Keratinocyte (primary cell): ENCODE measurements around the gene PPP5C. TPM values are rescaled to one million over a fixed set of nuclear protein-coding genes. Genes with fewer than 3 reads are reported as not detected.
"Not testable (repeated sequence)": the region's sequence is repeated elsewhere in the genome, so short reads cannot be mapped to it uniquely, and the experiment has no call there.

Source experiments
- DNase-seq: peaks from one replicate; pipeline ENCODE4 v3.0.0-alpha.2; 2011; ENCODE audit warnings: low read depth, missing footprints, low spot score
- FAIRE-seq: peaks from 2 replicates; lab custom pipeline; 2011; peaks lifted over from hg19 to GRCh38; lab: Jason Lieb, UNC
- H2AFZ ChIP-seq: 2 replicates; pipeline ENCODE4 v1.6.0; 2012; ENCODE audit warnings: low read length, control low read depth, inconsistent platforms; ENCODE audit not compliant: control insufficient read depth
- H3K27ac ChIP-seq: 2 replicates; pipeline ENCODE4 v1.5.1; 2011; ENCODE audit warnings: low read length; ENCODE audit not compliant: control insufficient read depth, insufficient read depth
- H3K27me3 ChIP-seq: 3 replicates; pipeline ENCODE4 v1.6.0; 2011; ENCODE audit warnings: low read length; ENCODE audit not compliant: control insufficient read depth, insufficient read depth; ENCODE audit errors: extremely low read depth
- H3K36me3 ChIP-seq, 2 experiments: 2 replicates in 1 of 2; 3 replicates in 1 of 2; pipeline ENCODE4 v1.5.1; 2011; ENCODE audit warnings: low read length in 2 of 2, mild to moderate bottlenecking in 1 of 2; ENCODE audit not compliant: control insufficient read depth in 2 of 2, insufficient read depth in 2 of 2; ENCODE audit errors: extremely low read depth in 1 of 2
- H3K4me1 ChIP-seq: 3 replicates; pipeline ENCODE4 v1.5.1; 2011; ENCODE audit warnings: low read length; ENCODE audit not compliant: control insufficient read depth, insufficient read depth; ENCODE audit errors: extremely low read depth
- H3K4me2 ChIP-seq: 3 replicates; pipeline ENCODE4 v1.6.0; 2011; ENCODE audit warnings: low read depth, low read length; ENCODE audit not compliant: control insufficient read depth, insufficient read depth; ENCODE audit errors: extremely low read depth
- H3K4me3 ChIP-seq, 3 experiments: fragments of 200-600 bp in 1 of 3; sonication (generic) in 1 of 3; 2 replicates in 2 of 3; 3 replicates in 1 of 3; pipeline ENCODE4 v1.5.1; 2011 to 2016; ENCODE audit warnings: low read length in 3 of 3, mild to moderate bottlenecking in 3 of 3, control low read depth in 2 of 3, inconsistent platforms in 1 of 3, low read depth in 1 of 3, mixed read lengths in 1 of 3, mixed run types in 1 of 3, moderate library complexity in 1 of 3; ENCODE audit not compliant: control insufficient read depth in 2 of 3, insufficient read depth in 2 of 3; ENCODE audit errors: extremely low read depth in 1 of 3
- H3K79me2 ChIP-seq: 2 replicates; pipeline ENCODE4 v1.6.0; 2012; ENCODE audit warnings: low read length; ENCODE audit not compliant: control insufficient read depth, insufficient read depth
- H3K9ac ChIP-seq: 3 replicates; pipeline ENCODE4 v1.6.0; 2011; ENCODE audit warnings: low read length; ENCODE audit not compliant: control insufficient read depth, insufficient read depth; ENCODE audit errors: extremely low read depth
- H3K9me1 ChIP-seq: 3 replicates; pipeline ENCODE4 v1.6.0; 2011; ENCODE audit warnings: low read length; ENCODE audit not compliant: control insufficient read depth, insufficient read depth; ENCODE audit errors: extremely low read depth
- H3K9me3 ChIP-seq: 2 replicates; pipeline ENCODE4 v1.5.1; 2012; ENCODE audit warnings: low read depth, low read length; ENCODE audit not compliant: control insufficient read depth
- H4K20me1 ChIP-seq: 3 replicates; pipeline ENCODE4 v1.6.0; 2011; ENCODE audit warnings: low read length; ENCODE audit not compliant: control insufficient read depth, insufficient read depth; ENCODE audit errors: extremely low read depth
- EZH2 ChIP-seq: IDR thresholded peaks from one replicate; pipeline ENCODE4 v1.6.1; 2012; ENCODE audit warnings: inconsistent platforms, mild to moderate bottlenecking, low read length, moderate library complexity
- dilution Hi-C: fragments of 300-500 bp; cut with MboI; formaldehyde crosslinking; loops from one replicate; pipeline ENCODE4 v1.7.0; 2020; ENCODE audit warnings: low sequenced_read_pairs; ENCODE audit not compliant: extremely low pct_ligation_motif_present
- polyA plus RNA-seq, 5 experiments: library from polyadenylated mRNA; depleted of rRNA in 3 of 5; stranded (reverse) in 3 of 5; stranded (forward) in 1 of 5; unstranded in 1 of 5; fragments of >200 nt; gene quantifications; 1 replicate in 1 of 5; 2 replicates in 3 of 5; 3 replicates in 1 of 5; pipeline versions ENCODE4 v1.2.1 to v1.2.3, GENCODE V29; 2011 to 2012; ENCODE audit warnings: missing spikeins in 2 of 5, low read depth in 1 of 5, low replicate concordance in 1 of 5
- TF ChIP-seq, protein P1 (sequence below), 3 experiments: IDR thresholded peaks in 1 of 3; conservative IDR thresholded peaks in 1 of 3; optimal IDR thresholded peaks in 1 of 3; 2 replicates in 2 of 3; 3 replicates in 1 of 3; pipeline versions ENCODE3 to v1.5.1; 2011; ENCODE audit warnings: low read length in 3 of 3, mild to moderate bottlenecking in 3 of 3, moderate library complexity in 2 of 3, control low read depth in 1 of 3, inconsistent platforms in 1 of 3; ENCODE audit not compliant: insufficient read depth in 2 of 3; ENCODE audit errors: extremely low read depth in 1 of 3

PPP5C gene
- polyA plus RNA-seq, 1 donor (not counting 4 experiments of a cell fraction or from before 2014, with no cell fraction given), result 97.5 TPM

DNA sequence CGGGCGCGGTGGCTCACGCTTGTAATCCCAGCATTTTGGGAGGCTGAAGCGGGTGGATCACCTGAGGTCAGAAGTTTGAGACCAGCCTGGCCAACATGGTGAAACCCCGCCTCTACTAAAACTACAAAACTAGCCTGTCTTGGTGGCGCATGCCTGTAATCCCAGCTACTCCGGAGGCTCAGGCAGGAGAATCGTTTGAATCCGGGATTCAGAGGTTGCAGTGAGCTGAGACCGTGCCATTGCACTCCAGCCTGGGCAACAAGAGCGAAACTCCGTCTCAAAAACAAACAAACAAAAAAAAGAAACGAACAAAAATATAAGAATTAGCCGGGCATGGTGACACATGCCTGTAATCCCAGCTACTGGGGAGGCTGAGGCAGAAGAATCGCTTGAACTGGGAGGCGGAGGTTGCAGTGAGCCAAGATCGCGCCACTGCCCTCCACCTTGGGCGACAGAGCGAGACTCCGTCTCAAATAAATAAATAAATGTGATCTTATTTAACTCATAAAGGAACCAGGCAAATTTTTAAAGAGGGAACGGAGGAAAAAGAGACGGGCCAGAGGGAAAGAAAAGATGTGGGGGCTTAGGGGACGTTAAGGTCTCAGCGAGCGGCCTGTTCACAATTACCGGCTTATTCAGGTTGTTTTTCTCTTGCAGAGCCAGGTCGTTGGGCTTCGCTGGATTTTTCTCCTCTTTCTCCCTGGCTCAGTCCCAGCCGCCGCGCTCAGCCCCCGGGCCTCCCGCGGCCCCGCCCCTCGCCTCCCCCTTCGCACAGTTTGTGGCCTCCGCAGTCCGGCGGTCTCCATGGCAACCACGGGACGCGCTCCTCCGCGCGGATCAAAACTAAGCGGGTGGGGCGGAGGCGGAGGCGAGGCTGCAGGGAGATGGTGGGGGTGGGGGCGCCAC is 69.2 kb downstream of the PPP5C start:
- DNase-seq, FAIRE-seq, H3K36me3 ChIP-seq, H3K9me1 ChIP-seq, dilution Hi-C loops, H3K9ac ChIP-seq, H4K20me1 ChIP-seq, H3K27ac ChIP-seq, H3K9me3 ChIP-seq, H3K4me1 ChIP-seq: not testable (repeated sequence)
- Histone ChIP-seq H3K79me2 (peaks cover 10% of the 10 kb centered on the region), H3K4me2 (peak overlapping the region; percentile 82), H3K4me3 (peak overlapping the region; percentile 12 to 55 (median 45)), H2AFZ (peak overlapping the region; percentile 61), H3K27me3 (peaks cover 16% of the 10 kb centered on the region)

- TF ChIP-seq, protein P1, sequence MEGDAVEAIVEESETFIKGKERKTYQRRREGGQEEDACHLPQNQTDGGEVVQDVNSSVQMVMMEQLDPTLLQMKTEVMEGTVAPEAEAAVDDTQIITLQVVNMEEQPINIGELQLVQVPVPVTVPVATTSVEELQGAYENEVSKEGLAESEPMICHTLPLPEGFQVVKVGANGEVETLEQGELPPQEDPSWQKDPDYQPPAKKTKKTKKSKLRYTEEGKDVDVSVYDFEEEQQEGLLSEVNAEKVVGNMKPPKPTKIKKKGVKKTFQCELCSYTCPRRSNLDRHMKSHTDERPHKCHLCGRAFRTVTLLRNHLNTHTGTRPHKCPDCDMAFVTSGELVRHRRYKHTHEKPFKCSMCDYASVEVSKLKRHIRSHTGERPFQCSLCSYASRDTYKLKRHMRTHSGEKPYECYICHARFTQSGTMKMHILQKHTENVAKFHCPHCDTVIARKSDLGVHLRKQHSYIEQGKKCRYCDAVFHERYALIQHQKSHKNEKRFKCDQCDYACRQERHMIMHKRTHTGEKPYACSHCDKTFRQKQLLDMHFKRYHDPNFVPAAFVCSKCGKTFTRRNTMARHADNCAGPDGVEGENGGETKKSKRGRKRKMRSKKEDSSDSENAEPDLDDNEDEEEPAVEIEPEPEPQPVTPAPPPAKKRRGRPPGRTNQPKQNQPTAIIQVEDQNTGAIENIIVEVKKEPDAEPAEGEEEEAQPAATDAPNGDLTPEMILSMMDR (optimal IDR thresholded peaks at IDR 0.05 in 1 of 3, IDR thresholded peaks at IDR 0.05 in 1 of 3, conservative IDR thresholded peaks at IDR 0.05 in 1 of 3; ENCODE audit: extremely low read depth in 1 of 3, insufficient read depth in 2 of 3, low read length in 3 of 3), result no peak
- no peak for TF ChIP-seq EZH2
- FAIRE-seq (no peak), DNase-seq (no peak)
- Histone ChIP-seq H3K4me3 (no peak overlapping the region), H4K20me1 (no peaks in the 10 kb centered on the region), H3K36me3 (no peaks in the 10 kb centered on the region), H3K9ac (no peak overlapping the region), H3K9me3 (no peaks in the 10 kb centered on the region), H3K9me1 (no peaks in the 10 kb centered on the region), H3K27me3 (no peaks in the 10 kb centered on the region), H3K27ac (no peak overlapping the region), H3K4me1 (no peaks in the 10 kb centered on the region), H2AFZ (no peak overlapping the region), H3K79me2 (no peaks in the 10 kb centered on the region), H3K4me2 (no peak overlapping the region)
- dilution Hi-C loops, result no loop called here
These were observed 73.2 kb downstream of the PPP5C start for GRCh38 chr19:46420056-46420455.
